Stimulated activated naive CD8-positive, alpha-beta T cell treated with anti-CD3 and anti-CD28 coated beads, Interleukin-15, Interleukin-2, amounts not matched to agents 100 U/mL and 50 U/mL, for 24 hours (primary cell): ENCODE results near the gene KRTAP5-2.
"Not testable (repeated sequence)": the region's sequence is repeated elsewhere in the genome, so short reads cannot be mapped to it uniquely, and the experiment has no call there.

Experiments
- ATAC-seq: fragments of 150-1000 bp; cut with Tn5 transposase; one replicate; pipeline ENCODE4 v1.10.0; 2021
- DNase-seq: peaks from one replicate; pipeline ENCODE4 v3.0.0; 2021

Gene KRTAP5-2

DNA sequence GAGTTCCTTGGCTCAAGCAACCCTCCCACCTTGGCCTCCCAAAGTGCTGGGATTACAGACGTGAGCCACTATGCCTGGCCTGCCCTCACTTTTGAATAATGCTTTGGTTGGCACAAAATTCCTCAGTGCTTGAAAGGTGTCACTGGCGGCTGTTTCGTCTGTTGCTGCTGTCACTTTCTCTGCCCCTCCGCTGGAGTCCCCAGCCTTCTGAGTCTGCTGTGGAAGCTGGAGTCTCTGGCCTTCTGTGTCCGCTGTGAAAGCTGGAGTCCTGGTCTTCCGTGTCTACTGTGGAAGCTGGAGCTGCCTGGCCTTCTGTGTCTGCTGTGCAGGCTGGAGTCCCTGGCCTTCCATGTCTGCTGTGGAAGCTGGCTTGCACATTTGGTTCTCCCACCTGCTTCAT lies 8.1 kb downstream of the KRTAP5-2 start:
- ATAC-seq (no peak), DNase-seq (no peak)

DNA sequence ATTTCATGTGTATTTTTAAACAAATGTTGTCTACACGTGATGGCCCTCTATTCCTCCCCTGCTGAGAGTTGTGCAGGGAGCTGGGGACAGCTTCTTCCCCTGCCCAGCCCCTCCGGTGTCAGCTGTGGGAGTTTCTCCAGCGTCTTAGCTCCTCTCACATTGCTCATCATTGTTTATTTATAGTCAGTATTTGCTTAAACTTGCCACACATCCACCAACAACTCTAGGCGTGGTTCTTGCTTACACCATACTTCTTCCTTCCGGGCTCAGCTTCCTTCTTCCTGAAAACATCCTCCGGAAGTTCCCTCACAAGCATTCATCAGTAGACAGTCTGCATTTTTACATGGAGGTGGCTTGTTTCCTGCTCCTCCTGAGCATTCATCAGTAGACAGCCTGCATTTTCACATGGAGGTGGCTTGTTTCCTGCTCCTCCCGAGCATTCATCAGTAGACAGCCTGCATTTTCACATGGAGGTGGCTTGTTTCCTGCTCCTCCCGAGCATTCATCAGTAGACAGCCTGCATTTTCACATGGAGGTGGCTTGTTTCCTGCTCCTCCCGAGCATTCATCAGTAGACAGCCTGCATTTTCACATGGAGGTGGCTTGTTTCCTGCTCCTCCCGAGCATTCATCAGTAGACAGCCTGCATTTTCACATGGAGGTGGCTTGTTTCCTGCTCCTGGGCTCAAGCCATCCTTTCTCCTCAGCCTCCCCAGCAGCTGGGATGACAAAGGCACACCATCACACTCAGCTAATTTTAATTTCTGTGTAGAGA lies 8.7 kb downstream of the KRTAP5-2 start:
- DNase-seq, ATAC-seq: not testable (repeated sequence)

DNA sequence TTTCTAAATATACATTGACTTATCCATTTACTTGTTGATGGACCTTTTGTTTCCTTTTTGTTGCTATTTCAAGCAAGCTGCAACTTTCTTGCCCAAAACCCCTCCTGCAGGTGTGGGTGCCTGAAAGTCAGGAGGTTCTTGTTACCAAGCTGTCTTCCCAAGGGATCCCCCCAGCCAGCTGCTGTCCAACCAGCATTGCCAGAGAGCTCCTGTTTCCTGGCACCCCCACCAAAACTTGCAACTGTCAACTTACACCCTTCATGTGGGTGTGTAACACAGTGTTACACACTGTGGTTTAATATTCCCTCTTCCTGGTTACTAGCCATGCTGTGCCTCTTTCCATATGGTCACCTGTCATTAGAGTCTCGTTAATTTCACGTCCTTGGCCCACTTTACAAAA lies 11.4 kb downstream of the KRTAP5-2 start:
- ATAC-seq, result no peak
- DNase-seq, result no peak

DNA sequence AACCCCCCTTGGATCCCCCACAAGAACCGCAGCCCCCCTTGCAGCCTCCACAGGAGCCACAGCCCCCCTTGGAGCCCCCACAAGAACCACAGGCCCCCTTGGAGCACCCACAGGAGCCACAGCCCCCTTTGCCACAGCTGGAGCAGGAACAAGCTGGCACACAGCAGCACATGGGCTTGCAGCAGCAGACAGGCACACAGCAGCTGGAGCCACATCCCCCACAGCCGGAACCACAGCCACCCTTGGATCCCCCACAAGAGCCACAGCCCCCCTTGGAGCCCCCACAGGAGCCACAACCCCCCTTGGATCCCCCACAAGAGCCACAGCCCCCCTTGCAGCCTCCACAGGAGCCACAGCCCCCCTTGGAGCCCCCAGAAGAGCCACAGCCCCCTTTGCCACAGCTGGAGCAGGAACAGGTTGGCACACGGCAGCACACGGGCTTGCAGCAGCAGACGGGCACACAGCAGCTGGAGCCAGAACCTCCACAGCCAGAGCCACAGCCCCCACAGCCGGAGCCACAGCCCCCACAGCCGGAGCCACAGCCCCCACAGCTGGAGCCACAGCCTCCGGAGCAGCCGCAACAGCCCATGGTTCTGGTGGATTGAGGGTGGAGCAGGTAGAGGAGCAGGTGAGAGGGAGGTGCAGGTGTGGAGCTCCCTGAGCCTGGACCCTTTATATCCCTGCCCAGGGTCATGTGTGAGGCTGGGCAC lies 13.3 kb downstream of the KRTAP5-2 start, which contains the start of gene KRTAP5-1:
Gene KRTAP5-1 (minus strand): TSS at position 623 of the 710 bp plus-strand sequence. CDS start 34 bp downstream, at position 589.
- ATAC-seq, result not testable (repeated sequence)

DNA sequence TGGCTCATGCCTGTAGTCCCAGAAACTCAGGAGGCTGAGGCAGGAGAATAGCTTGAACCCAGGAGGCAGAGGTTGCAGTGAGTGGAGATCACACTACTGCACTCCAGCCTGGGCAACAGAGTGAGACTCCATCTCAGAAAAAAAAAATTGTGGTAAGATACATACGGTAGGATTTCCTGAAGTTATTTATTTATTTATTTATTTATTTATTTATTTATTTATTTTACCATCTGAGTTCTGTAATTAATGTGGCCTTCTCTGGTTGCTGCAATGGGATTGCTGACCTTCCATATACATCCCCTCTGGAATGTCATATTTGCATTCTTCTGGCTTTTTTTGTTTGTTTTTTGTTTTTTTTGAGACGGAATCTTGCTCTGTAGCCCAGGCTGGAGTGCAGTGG lies 15.2 kb downstream of the KRTAP5-2 start:
- ATAC-seq, result not testable (repeated sequence)

More for the DNA sequence above, 13.3 kb downstream of the KRTAP5-2 start, which contains the start of gene KRTAP5-1:
- DNase-seq, result not testable (repeated sequence)

DNA sequence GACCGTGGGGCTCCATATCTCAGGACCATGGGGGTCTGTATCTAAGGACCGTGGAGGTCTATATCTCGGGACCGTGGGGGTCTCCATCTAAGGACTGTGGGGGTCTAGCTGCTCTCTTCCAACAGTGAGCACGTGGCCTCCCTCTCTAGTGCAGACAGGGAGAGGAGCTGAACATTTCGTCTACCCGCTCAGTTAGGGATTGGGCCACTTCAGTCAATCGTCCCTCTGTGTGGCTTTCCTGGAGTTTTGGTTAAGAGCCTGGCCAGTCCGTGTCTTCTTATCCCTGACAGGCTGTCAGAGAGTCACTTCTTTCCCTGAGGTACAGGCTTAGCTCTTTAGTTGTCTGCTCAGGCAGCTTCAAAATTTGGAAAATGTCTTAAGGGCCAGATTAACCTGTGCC lies 16.1 kb downstream of the KRTAP5-2 start:
- ATAC-seq (no peak), DNase-seq (no peak)

More for the DNA sequence above, 15.2 kb downstream of the KRTAP5-2 start:
- DNase-seq, result not testable (repeated sequence)

DNA sequence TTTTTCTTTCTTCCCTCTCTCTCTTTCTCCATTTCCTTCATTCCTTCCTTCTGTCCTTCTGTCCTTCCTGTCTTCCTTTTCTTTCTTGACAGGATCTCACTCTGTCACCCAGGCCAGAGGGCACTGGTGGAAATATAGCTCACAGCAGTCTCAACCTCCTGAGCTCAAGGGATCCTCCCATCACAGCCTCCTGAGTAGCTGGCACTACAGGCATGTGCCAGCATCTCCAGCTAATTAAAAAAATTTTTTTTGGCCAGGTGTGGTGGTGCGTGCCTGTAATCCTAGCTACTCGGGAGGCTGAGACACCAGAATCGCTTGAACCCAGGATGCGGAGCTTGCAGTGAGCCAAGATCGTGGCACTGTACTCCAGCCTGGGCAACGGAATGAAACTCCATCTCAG lies 21.3 kb downstream of the KRTAP5-2 start:
- DNase-seq (no peak), ATAC-seq (no peak)

DNA sequence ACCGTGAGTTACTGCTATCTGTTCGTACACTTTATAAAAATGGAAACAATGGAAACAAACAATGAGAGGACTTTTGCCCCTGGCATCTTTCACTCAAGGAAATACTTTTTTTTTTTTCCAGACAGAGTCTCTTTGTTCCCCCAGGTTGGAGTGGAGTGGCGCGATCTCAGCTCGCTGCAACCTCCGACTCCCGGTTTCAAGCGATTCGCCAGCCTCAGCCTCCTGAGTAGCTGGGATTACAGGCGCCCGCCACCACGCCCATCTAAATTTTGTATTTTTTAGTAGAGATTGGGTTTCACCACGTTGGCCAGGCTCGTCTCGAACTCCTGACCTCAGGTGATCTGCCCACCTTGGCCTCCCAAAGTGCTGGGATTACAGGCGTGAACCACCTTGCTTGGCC lies 22.3 kb downstream of the KRTAP5-2 start:
- DNase-seq, ATAC-seq: not testable (repeated sequence)

DNA sequence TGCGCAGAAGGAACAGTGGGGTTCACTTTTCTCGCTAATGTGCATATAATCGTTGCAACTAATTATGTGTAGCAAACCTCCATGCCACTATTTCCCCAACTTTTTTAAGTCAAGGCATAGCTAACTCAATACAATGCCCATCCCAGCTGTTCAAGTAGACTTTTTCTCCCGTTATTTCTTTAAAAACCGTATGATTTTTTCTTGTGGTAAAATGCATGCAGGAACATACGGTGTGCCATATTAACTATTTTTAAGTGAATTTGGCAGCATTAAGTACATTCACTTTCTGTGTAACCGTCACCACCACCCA lies 23.2 kb downstream of the KRTAP5-2 start:
- ATAC-seq, result no peak
- DNase-seq, result no peak

DNA sequence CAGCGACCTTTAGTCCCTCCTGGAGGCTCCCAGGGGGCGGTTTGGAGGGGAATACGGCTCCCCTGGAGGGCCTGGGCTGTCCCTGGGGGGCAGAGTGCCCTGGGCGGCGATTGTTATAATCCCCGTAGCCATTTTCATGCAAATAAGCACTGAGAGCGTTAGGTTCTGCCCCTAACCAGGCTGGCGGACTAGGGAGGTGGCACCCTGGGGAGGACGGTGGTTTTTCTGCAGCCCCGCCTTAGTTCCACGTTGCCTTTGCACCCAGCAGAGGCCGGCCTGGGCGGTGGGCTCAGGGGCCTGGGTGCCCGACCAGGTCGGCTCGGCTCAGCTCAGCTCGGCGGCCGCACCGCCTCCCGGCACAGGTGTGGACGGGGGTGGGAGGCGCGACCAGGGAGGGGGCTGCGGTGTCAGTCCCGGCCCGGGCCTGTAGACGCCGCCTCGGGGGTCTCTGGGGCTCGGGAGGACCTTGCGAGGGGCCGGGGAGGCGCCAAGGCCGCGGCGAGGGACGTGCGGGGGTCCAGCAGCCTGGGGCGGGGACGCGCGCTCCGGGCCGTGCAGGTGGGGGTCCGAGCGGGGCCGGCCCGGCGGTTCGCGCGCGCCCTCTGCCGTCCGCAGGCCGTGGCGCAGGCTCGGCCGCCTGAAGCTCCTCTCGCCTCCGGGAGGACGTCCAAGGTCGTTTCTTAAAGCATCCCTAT lies 23.7 kb downstream of the KRTAP5-2 start:
- DNase-seq, result peak; percentile 70
- peak; percentile 63 for ATAC-seq

DNA sequence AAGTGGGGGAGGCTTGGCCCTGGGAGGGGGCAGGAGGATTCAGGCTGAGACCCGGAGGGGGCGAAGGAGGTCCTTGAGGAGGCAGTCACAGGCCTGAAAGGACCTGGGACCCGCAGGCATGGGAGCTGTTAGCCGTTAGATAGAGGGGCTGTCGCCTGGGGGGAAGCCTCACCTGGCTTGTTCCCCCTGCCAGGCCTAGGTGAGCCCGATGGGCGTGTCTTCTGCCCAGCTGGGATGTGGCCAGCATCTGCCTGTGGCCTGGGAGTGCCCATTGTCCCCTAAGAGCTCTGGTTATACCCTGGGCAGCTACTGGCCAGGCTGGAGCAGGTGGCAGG lies 24.2 kb downstream of the KRTAP5-2 start:
- DNase-seq (no peak), ATAC-seq (no peak)

DNA sequence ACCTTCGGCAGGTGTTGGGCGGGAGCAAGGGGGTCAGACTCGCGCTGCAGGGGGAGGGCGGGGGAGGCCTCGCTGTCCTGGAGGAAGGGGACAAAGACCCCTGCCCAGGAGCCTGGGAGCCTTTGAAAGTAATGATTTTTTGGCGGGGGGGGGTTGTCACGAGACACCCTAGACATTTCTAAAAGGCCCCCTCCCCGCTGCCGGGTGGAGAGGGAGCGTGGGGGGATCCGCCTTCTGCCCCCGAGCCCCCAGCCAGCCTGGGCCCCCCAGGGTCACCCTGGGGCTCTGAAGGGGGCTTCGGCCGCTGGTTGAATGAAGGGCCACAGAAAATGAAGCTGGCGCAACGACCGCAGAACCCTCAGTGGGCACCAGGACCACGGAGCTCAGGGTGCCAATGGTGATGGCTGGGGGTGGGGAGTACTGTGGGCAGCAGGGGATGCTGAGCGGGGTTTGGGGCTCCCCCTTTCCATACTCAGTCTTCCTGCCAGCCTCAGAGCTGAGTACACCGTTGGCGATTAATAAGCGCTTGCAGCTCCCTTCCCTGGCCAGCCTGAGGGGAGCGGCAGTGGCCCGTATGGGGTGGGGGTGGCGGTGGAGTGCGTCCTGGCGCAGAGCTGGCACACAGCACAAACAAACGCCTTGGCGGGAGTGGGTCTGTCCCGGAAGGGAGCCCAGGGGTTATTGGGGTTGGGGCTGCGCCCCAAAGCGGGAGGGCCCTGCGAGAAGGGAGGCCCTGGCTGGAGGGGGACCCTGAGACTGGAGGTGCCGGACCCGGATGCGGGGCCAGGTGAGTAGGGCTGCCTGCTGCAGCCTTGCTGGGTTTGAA lies 24.8 kb downstream of the KRTAP5-2 start:
- DNase-seq, result peak; percentile 37

DNA sequence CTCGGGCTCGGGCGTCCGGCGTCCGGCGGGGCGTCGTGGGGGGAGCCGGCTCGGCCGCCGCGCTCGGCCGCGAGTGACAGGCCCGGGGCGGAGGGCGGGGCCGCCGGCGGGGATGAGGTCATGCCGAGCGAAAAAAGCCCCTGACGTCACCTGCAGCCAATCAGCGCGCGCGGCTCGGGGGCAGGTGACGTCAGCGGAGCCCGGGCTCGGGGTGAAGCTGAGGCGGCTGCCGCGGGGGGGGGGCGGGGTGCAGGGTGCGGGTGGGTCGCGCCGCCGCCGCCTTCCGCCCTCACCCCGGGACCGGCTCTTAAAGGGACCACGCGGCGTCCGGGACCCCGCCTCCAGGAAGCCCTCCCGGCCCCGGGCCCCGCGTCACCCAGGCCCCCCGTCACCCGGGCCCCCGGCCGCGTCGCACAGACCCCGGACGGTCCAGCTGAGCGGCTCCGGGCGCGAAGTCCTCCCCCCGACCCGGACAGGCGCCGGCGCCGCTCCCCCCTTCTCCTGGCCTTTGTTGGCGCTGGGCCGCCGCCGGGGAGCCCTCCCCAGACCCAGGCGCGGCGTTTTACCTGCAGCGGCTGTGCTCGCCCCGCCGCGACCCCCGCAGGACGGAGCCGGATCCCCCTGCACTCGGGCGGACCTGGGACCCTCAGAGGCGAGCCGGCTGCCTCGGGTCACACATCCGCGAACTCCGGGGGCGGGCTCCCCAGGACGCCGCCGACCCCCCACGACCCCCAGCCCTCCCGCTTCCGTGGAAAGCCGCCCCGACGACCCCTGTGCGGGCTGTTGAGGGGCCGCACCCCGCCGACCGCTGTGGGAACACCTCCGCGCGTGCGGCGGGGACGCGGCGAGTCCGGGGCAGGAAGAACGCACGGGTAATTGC lies 25.7 kb downstream of the KRTAP5-2 start, which contains the start of gene DUSP8:
Gene DUSP8 (minus strand): TSS at position 75 of the 880 bp plus-strand sequence. CDS start 6,445 bp downstream, outside the sequence.
- peak; percentile 92 for DNase-seq
- ATAC-seq, result peak; percentile 56

More for the DNA sequence above, 24.8 kb downstream of the KRTAP5-2 start:
- no peak for ATAC-seq

DNA sequence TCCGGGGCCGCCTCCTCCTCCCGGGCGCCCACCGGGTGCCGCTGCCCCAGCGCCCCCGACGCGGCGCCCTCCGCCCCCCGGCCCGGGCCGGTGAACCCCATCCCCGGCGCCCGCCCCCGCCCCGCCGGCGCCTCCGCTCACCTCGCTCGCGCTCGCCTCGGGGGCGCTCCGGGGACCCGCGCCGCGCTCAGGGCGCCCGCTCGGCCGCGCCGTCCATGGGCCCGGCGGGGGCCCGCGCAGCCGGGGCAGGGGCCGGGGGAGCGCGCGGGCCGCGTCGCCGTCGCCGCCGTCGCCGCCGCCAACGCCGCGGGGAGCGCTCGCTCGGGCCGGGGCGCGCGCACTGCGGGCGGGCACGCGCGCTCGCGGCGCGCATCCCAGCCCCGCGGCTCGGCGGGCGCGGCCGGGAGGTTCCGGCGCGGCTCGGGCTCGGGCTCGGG lies 26.3 kb downstream of the KRTAP5-2 start:
- no peak for ATAC-seq
- no peak for DNase-seq

DNA sequence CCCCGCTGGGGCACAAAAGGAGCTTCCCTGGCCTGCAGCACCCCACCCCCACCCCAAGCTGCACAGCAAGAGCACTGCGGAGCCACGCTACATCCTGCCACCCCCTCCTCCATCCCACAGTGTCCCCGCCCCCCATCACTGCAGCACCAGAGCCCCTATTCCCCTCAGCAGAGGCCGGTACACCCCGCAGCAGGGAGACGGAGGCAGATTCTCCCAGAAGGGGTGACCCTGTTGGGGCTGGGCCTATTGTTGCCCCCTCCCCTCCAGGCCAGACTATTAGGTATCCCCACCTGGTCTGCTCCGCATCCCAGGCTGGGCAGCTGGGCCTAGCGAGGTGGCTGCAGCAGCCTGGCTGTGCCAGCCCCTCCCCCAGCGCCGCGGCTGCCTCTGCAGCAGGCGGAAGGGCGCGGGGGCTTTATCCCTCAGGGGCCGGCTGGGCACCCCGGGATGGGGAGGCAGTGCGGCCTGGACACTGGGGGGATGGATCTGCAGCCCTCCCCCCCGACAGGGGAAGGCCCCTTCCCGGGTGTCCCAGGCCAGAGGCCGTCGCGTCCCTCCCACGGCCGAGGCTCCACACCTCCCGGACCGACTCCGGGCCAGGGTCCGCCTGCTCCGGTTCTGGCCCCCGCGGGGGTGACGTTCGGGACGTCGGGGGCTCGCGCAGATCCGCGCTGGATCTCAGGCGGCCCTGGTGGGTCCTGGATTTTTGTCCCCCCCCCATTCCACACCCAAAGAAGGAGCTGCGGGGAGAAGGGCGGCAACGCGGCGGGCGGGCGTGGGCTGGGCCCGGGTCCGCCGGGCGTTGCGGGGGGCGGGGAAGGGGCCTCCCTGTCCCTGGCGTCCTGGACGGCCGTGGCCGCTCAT lies 27.0 kb downstream of the KRTAP5-2 start:
- ATAC-seq, result no peak
- no peak for DNase-seq

DNA sequence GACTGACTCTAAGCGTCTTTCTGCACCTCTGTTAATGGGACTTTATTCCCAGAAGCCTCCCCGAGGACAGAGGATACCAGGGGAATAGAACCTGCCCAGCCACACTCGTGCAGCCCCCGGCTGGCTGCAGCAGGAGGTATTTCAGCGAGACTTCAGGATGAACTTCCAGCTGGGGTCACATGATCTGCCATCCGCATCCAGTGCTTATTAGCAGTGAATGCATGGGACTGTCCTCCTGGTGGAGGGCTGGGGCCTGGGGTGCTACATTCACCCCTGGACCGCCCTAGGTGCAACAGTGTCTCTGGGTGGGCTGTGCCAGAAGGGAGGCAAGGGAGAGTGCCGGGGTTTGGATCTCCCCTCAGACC lies 27.6 kb downstream of the KRTAP5-2 start:
- no peak for ATAC-seq
- no peak for DNase-seq

DNA sequence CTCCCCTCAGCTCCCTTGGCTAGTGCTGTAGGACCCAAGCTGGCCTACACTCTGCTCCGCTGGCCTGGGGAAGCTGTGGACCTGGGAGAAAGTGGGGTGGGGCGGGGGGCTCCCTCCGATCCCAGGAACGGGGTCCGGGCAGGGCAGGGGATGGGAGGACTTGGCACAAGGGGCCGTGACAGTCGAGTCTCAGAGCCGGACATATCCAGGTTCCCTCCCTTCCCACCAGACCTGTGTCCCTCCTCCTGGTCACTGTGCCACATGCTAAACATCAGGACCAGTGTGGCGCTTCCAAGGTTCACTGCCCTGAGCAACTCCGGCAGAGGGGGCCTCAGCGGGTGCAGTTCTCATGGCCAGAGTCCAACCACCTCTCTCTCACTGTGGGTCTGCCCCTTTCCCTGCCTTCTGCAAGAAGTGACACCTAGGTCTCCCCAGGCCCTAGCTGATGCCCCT lies 28.1 kb downstream of the KRTAP5-2 start:
- DNase-seq, result no peak
- no peak for ATAC-seq

DNA sequence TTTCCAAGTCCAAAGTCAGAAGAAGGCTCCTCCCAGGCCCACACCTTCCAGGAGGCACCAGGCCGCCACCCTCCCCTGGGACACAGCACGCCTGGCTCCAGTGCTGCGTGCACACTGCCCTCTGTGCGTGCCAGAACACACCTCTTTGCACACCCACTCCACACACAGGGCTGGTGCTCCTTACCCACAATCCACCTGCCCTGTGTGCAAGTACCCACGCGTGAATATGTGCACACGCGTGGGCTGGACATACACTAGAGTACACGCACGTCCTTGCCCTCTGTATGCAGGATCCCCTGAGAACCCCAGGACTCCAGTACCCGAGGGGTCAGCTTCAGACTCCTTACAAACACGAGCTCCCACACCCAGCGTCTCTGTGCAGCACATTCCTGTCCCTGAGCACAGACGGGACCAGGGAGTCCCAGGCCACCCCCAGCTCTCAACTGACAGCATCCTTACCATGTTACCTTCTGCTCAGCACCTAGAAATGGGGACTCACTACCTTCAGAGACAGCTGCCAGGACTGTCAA lies 28.8 kb downstream of the KRTAP5-2 start:
- DNase-seq (no peak), ATAC-seq (no peak)

DNA sequence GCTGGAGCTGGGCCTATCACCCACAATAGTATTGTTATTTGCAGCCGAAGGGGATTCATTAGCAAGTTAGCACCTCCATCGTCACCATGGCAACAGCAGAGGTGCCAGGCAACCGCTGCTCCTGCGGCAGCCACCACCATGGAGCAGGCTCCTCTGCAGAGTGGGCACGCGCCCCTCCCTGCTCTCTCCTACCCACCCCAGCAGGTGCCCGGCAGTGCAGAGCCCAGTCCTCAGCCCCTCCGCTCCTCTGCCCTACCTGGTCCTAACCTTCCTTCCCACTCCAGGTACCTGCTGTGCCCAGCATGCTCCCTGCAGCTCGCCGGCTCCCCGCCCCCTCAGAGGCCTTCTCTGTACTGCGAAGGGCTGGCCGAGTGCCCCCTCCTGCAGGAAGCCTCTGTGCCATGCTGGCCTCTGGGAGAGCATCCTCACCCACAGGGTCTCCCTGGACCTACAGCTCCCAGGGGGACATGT lies 29.6 kb downstream of the KRTAP5-2 start:
- no peak for DNase-seq
- no peak for ATAC-seq
